ENCODE measurements around the gene COPS7A.

COPS7A gene

DNA sequence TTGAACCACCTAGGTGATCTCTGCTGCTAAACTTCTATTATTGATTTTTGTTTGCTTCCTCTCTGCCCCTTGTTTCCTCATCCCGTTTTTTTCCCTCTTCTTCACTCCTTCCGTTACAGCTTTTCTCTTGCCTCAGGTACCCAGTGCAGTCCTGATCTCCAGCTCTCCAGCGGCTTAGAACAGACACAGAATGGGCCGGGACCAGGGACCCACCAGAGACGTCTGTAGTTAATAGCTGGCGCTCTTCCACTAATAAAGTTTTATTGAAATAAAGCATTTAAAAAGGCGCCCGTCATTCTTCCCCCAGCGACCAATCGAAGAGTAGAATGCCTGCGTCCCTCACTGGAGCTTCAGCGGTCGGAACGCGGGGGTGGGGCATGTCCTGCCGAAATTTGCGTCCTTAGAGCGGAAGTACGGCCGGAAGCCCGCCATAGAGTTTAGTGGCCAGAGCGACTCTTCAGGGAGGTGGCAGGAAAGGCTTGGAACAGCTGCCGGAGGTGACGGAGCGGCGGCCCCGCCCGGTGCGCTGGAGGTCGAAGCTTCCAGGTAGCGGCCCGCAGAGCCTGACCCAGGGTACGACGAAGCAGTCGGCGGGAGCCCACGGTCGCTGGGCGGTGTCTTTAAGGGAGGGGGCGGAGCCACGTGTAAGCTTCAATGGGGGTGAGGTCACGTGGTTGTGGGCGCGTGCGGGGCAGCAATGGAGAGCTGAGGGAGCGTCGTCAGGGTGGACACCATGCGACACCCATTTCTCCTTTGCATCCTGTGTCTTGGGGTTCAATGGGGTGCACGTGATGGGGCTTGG is at the start of gene COPS7A:
Gene COPS7A, plus strand, starts transcription at position 440 of the 802 bp plus-strand sequence. CDS start 611 bp downstream, outside the sequence.
- peak; percentile 75 to 99 (median 96) for DNase-seq

DNA sequence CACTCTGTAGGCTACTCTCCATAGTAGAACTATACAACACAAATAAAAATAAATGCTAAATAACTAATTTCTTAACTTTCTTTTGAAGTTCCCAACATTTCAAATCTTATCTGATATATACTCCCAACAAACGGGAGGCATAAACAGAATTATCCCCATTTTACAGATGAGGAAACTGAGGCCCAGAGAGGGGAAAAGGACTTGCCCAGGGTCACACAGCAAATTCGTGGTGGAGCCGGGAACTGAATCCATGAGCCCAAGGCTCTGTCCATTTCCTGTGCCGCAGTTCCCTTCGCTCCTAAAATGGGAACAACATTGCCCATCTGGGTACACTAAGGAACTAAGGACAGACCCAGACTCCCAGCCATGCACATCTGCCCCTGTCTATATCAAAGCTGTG is 46.9 kb upstream of the COPS7A start:
- DNase-seq = no peak

DNA sequence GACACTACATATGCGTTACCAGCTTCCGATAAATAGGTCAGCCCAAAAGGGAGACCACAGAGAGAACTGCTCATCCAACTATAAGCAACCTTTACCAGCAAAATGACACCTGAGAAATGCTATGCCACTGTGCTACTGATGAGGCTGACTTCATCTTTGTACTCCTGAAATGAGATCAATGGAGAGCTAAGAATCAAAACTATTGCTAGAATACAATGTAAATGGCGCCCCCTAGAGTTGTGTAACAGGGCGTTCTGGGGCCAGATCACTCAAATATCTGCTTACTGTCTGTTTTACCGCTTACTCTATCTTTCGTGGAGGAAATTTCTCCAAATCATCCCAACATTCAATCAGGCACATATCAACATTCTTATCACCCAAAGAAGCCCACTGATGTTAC is 39.2 kb upstream of the COPS7A start:
- DNase-seq = peak in 2 of 56 donors; percentile 6 to 40

- no peak for DNase-seq
Observed at GRCh38 chr12:6685814-6686213, 38.0 kb upstream of the COPS7A start.

GRCh38 chr12:6688543-6688998 is 35.3 kb upstream of the COPS7A start:
- DNase-seq = peak in 11 of 56 donors; percentile 33 to 91 (median 86)

DNA sequence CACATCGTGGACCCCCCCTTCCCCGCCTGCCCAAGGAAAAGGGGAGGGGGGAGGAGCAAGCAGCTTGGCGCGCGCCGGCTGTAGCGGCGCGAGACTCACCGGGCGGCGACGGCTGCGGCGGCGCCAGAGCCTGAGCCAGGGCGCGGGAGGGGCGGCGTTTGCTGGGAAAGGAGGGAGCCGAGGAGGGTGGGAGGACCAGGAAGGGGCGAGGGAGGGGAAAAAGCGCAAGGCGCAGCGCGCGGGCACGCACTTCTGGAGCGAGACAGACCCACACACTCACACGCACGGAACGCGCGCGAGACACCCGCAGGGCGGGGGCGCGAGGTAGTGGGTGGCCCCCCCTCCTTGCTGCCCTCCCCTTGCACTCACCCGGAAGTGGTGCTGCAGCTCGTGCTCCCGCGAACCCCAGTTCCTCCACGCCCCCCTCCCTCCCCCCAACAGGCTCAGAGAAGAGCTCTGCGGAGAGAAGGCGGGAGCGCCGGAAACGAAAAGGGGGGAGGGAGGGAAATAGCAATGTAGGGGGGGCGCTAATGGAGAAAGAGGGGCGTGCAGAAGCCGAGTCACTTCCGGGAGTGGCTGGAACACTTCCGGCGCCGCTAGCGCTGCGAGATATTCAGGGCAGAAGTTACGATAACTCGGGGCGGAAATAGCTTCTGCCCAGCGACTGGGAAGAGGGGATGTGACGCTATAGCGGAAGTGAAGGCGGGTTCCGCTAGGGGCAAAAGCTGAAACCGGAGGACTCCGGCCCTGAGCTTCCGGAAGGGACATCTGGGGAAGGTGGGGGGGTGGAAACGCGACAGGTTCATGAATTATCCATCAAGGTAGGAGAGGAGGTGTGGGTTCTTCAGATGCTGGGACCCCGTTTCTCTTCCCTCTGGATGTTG is 34.6 kb upstream of the COPS7A start, which contains the start of gene ZNF384:
Gene ZNF384, minus strand, starts transcription at position 377 of the 884 bp plus-strand sequence. CDS start 9,855 bp downstream, outside the sequence.
- peak; percentile 88 to 100 (median 98) for DNase-seq

- DNase-seq = peak in 6 of 56 donors; percentile 2 to 25 (median 10)
Observed at GRCh38 chr12:6691473-6691872, 32.4 kb upstream of the COPS7A start.

- peak in 9 of 56 donors; percentile 4 to 39 (median 24) for DNase-seq
Observed at GRCh38 chr12:6692888-6693287, 31.0 kb upstream of the COPS7A start.

DNA sequence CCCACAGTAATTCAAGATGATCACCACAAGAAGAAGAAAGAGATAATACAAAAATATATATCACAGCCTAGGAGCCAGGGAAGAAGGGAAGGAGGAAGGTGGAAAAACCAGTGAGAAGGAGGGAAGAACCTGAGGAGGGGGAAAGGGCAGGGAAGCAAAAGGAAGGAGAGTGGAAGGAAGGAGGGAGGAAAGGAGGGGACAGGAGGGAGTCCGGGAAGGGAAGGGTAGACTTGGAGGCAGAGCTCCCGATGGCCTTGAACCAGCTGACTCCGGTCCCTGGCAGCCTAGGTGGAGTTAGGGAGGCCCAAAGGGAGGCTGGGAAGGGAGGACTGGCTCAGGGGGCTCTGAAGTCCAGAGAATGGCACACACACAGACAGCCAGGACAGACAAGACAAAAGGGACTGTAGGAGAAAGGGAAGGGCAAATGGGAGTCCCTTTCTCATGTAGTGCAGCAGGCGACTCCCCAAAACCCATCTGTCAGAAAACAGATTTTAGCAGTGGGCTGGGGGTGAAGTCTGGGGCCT is 30.0 kb upstream of the COPS7A start:
- no peak for DNase-seq

- no peak for DNase-seq
Observed at GRCh38 chr12:6694701-6695100, 29.1 kb upstream of the COPS7A start.

DNA sequence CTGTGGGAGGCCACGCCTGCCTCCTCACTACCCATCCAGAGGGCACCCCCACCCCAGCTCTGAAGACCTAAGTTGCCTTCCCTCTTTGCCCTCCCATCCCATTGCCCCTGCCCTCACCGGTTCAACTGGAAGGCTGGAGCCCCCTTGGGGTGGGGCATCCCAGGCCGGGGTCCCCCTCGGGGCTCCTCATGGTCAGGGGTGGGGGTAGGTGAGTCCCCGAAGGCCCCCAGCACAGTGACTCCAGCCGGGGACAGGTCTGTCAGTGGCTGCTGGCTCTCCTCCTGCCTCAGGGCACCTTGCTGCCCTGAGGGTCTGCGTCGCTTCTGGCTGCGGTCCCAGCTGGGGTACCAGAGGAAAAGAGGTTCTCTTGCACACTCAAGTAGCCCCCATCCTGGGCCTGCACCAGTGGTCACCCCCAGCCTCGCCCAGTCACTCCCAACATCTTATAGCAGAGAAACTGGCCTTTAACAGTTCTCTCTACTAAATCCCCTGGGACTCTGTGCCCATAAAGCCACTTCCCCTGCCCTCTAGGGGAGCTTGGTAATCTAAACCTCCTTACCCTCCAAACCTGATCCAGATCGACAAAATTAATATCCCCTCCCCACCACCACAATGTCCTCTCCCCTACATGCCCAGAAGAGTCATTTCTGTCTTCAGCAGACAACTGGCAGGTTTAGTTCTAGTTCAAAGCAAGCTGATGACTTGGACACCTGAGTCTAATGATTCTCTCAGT is 28.4 kb upstream of the COPS7A start:
- no peak for DNase-seq

DNA sequence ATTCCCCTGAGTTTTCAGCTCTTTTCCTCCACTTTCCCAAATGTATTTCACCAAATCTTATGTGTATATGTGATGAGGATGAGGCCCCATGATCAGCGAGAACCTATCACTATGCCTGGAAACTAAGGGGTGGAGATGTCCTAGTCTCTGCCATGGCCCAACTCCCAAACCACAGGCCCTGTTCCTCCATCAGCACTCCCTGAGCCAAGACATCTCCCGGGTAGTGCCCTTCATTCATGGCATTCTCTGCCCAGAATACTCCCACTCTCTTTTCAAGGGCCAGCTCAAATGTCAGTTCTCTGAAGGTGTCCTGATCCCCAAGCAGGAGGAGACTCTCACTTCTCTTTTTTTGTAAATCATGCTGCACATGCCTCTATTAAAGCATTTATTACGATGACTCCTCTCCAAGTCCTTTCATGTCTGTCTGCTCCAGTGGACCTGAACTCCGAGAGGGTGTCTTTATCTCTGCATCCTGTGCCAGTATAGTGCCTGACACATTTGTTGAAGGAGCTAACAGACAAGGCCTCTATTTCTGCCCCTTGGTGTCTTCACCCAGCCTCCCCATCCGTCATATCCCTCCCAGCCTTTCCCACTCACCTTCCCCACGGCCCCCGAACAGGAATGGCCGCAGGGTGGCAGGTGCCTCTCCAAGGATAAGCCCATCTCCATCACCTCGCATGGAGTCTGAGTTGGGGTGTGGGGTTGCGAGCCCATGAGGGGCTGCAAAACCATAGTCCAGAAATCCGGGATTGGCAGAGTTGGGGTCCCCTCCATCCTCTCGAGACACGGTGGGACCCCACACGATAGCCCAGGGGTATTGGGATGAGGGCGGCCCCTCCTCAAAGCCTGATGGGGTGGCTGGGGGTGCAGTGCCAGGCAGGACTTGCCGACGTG is 26.9 kb upstream of the COPS7A start:
- DNase-seq = no peak

- peak in 5 of 56 donors; percentile 3 to 32 (median 17) for DNase-seq
Observed at GRCh38 chr12:6697584-6698351, 26.1 kb upstream of the COPS7A start.

DNA sequence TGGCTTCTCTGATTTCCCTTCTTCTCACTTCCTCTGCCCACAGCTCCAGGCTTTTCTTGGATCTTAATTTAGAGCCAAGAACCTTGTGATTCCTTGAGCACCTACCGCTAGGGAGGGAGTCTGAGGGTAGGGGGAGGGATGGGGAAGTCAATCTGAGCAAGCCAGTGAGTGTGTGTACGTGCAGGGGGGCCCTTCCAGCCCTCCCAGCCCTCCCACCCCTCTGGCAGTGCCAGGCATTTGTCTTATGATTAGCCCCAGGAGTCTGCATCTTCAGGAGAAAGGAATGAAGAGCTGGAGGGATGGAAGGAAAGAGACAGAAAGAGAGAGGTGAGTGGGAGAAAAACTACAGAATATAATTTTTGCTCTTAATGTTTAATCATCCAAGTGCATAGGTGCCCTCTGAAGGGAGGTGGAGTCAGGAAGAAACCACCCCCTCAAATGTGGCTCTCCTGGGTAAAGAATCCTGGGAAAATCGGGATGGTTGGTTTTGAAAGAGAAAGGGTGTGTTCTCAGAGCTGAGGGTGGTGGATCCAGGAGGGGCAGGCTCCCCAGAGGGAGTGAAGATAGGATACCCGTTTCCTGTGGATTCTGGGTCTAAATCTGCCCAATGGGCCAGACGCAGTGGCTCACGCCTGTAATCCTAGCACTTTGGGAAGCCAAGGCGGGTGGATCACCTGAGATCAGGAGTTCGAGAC is 25.3 kb upstream of the COPS7A start:
- DNase-seq = peak in 19 of 56 donors; percentile 14 to 58 (median 41)

DNA sequence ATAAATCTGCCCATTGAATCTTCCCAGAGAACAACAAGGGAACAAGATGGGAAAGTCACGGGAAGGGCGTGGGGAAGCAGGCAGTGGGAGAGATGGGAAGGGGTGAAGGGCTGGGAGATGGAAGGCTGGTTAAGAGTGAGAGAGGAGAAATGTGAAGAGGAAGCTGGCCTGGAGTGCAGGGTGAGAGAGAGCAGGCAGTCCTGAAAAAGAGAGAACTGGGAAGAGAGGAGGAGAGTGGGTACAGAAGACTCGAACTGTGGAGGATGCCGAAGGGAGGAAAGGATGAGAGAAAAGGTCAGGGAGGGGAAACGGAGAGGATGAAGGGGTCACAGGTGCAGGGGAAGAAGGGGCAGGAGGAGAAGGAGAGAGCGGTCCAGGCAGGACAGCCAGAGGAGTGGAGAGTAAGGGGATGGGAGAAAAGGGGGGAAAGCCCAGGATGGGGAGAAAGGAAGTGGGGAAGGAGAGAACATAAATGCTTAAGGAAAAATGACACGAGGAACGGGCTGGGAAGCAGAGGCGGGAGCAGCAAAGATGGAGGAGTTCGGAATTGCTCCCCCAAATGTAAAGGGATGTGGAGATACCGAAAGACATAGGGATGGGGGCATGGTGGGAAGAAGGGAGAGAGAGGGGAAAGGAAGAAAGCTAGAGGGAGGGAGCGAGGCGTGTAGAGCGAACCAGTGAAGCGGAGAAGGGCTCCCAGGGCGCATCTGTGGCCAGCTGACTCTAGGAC is 24.4 kb upstream of the COPS7A start:
- peak in 1 of 56 donors; percentile 47 for DNase-seq

DNA sequence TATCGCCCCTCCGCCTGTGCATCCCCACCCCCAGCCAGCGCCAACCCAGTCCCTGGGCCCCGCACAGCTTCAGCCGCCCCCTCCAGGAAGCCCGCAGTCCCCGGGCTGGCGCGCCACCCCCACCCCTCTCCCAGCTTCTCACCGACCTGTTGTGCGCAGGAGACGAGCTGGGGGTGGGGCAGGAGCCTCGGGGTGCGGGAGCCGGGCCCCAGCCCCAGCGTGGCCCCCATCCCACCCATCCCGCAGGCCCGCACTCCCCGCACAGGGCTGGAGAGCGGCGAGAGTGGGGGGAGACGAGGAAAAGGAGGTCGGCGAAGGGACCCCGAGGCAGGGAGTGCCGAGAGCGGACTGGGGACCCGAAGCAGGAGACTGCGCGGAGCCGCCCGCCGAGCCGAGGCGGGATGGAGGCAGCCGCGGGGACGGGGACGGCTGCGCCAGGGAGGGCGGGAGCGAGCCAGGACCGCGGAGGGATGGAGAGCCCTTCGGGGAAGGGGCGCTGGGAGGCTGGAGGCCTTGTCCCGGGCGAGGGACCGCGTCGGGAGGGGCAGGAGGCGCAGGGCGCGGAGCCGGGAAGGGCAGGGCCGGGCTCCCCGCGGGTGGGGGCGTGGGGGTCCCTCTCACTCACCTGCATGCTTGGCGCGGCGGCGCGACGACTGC is 23.7 kb upstream of the COPS7A start:
- DNase-seq = peak in 17 of 56 donors; percentile 18 to 60 (median 29)

DNA sequence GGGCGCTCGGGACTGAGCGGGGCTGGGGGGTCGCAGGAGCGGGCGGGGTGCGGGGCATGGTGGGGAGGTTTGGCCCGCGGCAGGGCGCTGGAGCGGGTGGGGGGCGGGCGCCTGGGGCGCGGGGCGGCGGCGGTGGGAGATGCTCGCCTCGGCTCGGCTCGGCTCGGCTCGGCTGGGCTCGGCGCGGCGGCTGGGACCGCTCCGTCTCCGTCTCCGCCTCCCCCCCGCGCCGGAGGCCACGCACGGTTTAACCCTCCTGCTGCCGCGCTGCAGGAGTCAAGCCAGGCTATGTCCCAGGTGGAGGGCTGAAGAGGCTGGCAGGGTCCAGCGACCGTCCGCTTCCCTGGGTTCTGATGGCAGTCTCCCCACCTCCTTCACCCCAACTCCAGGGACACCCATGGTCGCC is 23.2 kb upstream of the COPS7A start, which contains the start of gene PIANP:
Gene PIANP, minus strand, starts transcription at position 170 of the 406 bp plus-strand sequence. CDS start 2,754 bp downstream, outside the sequence.
- peak in 18 of 56 donors; percentile 2 to 74 (median 41) for DNase-seq

Measured in nucleus accumbens (tissue), 56 donors.